ENCODE data around the gene GALK1. TPM values are rescaled to one million over a fixed set of nuclear protein-coding genes. Genes with fewer than 3 reads are reported as not detected.

The GALK1 gene
- total and polyA plus RNA-seq, 9 of the 15 experiments (the other 6 are each of a cell fraction or from before 2014, with no cell fraction given): 0.45 to 51.6 (median 17.4) TPM

GRCh38 chr17:75776386-75777295 lies 11.6 kb upstream of the GALK1 start (continued):
- TF ChIP-seq ZNF512 (tag; IDR thresholded peaks at IDR 0.05) (no peak), ZC3H8 (IDR thresholded peaks at IDR 0.05) (no peak), FOXK2 (conservative IDR thresholded peaks at IDR 0.05 in 1 of 2, IDR thresholded peaks at IDR 0.05 in 1 of 2; ENCODE audit: low read depth in 2 of 2) (no peak), ILK (tag; IDR thresholded peaks at IDR 0.05; ENCODE audit: borderline replicate concordance, low read depth) (no peak), E2F1 (CRISPR knock-in tag; IDR thresholded peaks at IDR 0.05) (no peak; the same call in 1 of the 2 replicates), ZNF197 (CRISPR knock-in tag; IDR thresholded peaks at IDR 0.05; ENCODE audit: low read depth) (no peak), ZNF165 (CRISPR knock-in tag; IDR thresholded peaks at IDR 0.05; ENCODE audit: borderline replicate concordance) (no peak), ELF4 (CRISPR knock-in tag; IDR thresholded peaks at IDR 0.05) (peak; percentile 94), KHSRP (IDR thresholded peaks at IDR 0.05) (peak; percentile 86), SAP30 (IDR thresholded peaks at IDR 0.05; ENCODE audit: borderline replicate concordance, insufficient read depth, low read depth, low read length, poor library complexity, severe bottlenecking) (no peak), ZSCAN32 (CRISPR knock-in tag; IDR thresholded peaks at IDR 0.05) (peak; percentile 89), HNRNPUL1 (IDR thresholded peaks at IDR 0.05; ENCODE audit: low read length) (peak; percentile 91), POU5F1 (IDR thresholded peaks at IDR 0.05; ENCODE audit: borderline replicate concordance, low read depth, low read length, partially characterized antibody) (no peak), SIN3B (IDR thresholded peaks at IDR 0.05; ENCODE audit: low read depth) (peak; percentile 40; the same call in 1 of the 2 replicates), NR2F6 (CRISPR knock-in tag; IDR thresholded peaks at IDR 0.05) (no peak), MAFG (tag; conservative IDR thresholded peaks at IDR 0.05) (peak; percentile 86), ZBED1 (IDR thresholded peaks at IDR 0.05) (peak; percentile 96), XRCC4 (IDR thresholded peaks at IDR 0.05; ENCODE audit: extremely low read depth, insufficient read depth, insufficient read length) (no peak), ZNF436 (CRISPR knock-in tag; IDR thresholded peaks at IDR 0.05) (peak; percentile 50; the same call in 1 of the 2 replicates), ATF7 (IDR thresholded peaks at IDR 0.05) (no peak), KLF1 (tag; IDR thresholded peaks at IDR 0.05) (no peak), KDM4B (IDR thresholded peaks at IDR 0.05; ENCODE audit: borderline replicate concordance in 2 of 2, low read depth in 1 of 2) (no peak), TCF3 (CRISPR knock-in tag; IDR thresholded peaks at IDR 0.05) (no peak), ZBTB49 (CRISPR knock-in tag; IDR thresholded peaks at IDR 0.05; ENCODE audit: borderline replicate concordance) (no peak)

Measured in K562 (cell line).